Stimulated activated CD8-positive, alpha-beta memory T cell treated with anti-CD3 and anti-CD28 coated beads, Interleukin-2, amount 100 ng/mL, for 1 hour (primary cell): ENCODE measurements around the gene RAD18.

ENCODE experiments used
- DNase-seq, 2 donors: peaks; one replicate each; pipeline ENCODE4 v3.0.0-alpha.2; 2020; ENCODE audit warnings: low read depth in 2 of 2

Gene RAD18

GRCh38 chr3:8963137-8963853 lies at the start of gene RAD18:
RAD18 (minus strand) TSS chr3:8963472; CDS start chr3:8963385, 87 bp downstream.
- peak; percentile 83 to 87 for DNase-seq

- DNase-seq: no peak
Measured at GRCh38 chr3:9012521-9012920, 49.2 kb upstream of the RAD18 start.

- no peak for DNase-seq
Measured at GRCh38 chr3:9009976-9010545, 46.8 kb upstream of the RAD18 start.

GRCh38 chr3:9008550-9009255 lies 45.4 kb upstream of the RAD18 start:
- DNase-seq: no peak

GRCh38 chr3:9007928-9008327 lies 44.7 kb upstream of the RAD18 start:
- no peak for DNase-seq

GRCh38 chr3:9007213-9007612 lies 43.9 kb upstream of the RAD18 start:
- DNase-seq: no peak

- no peak for DNase-seq
Measured at GRCh38 chr3:9000041-9000440, 36.8 kb upstream of the RAD18 start.

- DNase-seq: no peak
Measured at GRCh38 chr3:8997151-8997550, 33.9 kb upstream of the RAD18 start.

GRCh38 chr3:8996681-8997121 lies 33.4 kb upstream of the RAD18 start:
- no peak for DNase-seq

- DNase-seq: no peak
Measured at GRCh38 chr3:8996216-8996615, 32.9 kb upstream of the RAD18 start.

GRCh38 chr3:8994226-8994625 lies 31.0 kb upstream of the RAD18 start:
- DNase-seq: no peak

- no peak for DNase-seq
Measured at GRCh38 chr3:8993331-8993730, 30.1 kb upstream of the RAD18 start.

- DNase-seq: no peak
Measured at GRCh38 chr3:8992854-8993253, 29.6 kb upstream of the RAD18 start.

GRCh38 chr3:8992199-8992598 lies 28.9 kb upstream of the RAD18 start:
- DNase-seq: no peak

- no peak for DNase-seq
Measured at GRCh38 chr3:8990266-8991215, 27.3 kb upstream of the RAD18 start.

GRCh38 chr3:8988791-8989558 lies 25.7 kb upstream of the RAD18 start:
- no peak for DNase-seq

- no peak for DNase-seq
Measured at GRCh38 chr3:8988384-8988655, 25.0 kb upstream of the RAD18 start.

- DNase-seq: peak in 1 of 2 donors; percentile 16
Measured at GRCh38 chr3:8987645-8988383, 24.5 kb upstream of the RAD18 start.

GRCh38 chr3:8987226-8987625 lies 24.0 kb upstream of the RAD18 start:
- DNase-seq: no peak

- no peak for DNase-seq
Measured at GRCh38 chr3:8986741-8987140, 23.5 kb upstream of the RAD18 start.

- DNase-seq: no peak
Measured at GRCh38 chr3:8985876-8986275, 22.6 kb upstream of the RAD18 start.
